Measurements from ENCODE around the gene UNC50. TPM values are rescaled to one million over a fixed set of nuclear protein-coding genes. Genes with fewer than 3 reads are reported as not detected.

The UNC50 gene, protein sequence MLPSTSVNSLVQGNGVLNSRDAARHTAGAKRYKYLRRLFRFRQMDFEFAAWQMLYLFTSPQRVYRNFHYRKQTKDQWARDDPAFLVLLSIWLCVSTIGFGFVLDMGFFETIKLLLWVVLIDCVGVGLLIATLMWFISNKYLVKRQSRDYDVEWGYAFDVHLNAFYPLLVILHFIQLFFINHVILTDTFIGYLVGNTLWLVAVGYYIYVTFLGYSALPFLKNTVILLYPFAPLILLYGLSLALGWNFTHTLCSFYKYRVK
- 54.2 and 64.1 TPM in 2 replicates for total RNA-seq
- 45.2 and 71.4 TPM in 2 replicates for polyA plus RNA-seq
- polyA plus RNA-seq (2012) = 30.8 and 38.6 TPM in 2 replicates
- polyA minus RNA-seq (ENCODE audit: low replicate concordance) = 3.8 and 5.3 TPM in 2 replicates

DNA sequence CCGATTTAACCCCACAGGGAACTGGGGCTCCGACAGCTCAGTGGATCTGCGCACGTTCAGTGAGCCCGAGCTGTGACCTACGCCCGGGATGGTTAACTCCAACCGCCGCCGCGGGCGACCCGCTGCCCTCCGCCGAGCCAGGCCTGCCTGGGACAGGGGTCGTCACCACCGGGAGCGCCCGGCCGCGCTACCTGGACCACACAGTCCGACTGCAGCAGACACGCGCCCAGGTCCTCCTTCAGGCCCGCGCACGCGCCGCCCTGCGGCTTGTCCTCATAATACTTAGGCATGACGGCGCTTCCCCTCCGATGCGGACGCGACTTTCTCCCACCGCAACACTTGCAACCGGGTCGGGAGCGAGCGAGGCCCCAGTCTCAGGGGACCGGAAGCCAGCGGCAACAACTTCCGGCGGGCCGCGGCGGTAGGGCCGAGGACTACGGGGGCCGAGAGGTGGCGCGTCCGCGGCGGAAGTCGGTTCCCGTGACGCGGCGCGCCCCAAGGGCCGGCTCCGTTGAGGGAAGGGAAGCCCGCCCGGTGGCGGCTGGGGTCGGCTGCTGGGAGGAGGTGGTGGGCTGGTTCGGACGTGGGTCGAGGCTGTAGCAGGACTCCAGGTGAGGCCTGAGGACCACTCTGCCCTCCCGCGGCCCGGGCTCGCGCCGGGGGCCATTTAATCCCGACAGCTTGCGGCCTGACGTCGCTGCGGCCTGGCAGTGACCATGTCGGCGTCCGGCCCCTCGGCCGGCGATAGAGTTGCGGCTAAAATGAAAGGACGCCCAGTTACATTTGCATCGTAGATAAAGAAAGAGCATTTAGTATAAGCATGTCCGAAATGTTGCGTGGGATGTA lies at the start of gene UNC50, which contains the start of gene COA5:
Gene UNC50, plus strand, starts transcription at position 474 of the 846 bp plus-strand sequence. CDS start 1,171 bp downstream, outside the sequence.
Gene COA5, minus strand, starts transcription at position 397 of the 846 bp plus-strand sequence. Its CDS starts 107 bp downstream, at position 290.
- Histone ChIP-seq H3K36me3 (ENCODE audit: control insufficient read depth, insufficient read depth, low read length) (peaks cover 8% of the 10 kb centered on the region), H3K4me2 (ENCODE audit: extremely low read depth, insufficient read depth, low read length) (peak within 1 kb of the TSS; percentile 93), H3K79me2 (ENCODE audit: control insufficient read depth, insufficient read depth, low read length) (peaks cover 35% of the 10 kb centered on the region), H3K4me3 (replicated peaks in 1 of 4; ENCODE audit: control extremely low read depth in 1 of 4, insufficient read depth in 1 of 4, low read depth in 3 of 4, low read length in 4 of 4) (peak within 1 kb of the TSS; percentile 64 to 100 (median 94)), H4K20me1 (ENCODE audit: control insufficient read depth, extremely low read depth, insufficient read depth, low read length) (no peaks in the 10 kb centered on the region), H3K4me1 (ENCODE audit: control insufficient read depth, extremely low read depth, insufficient read depth, low read length) (peaks cover 10% of the 10 kb centered on the region), H3K27ac (ENCODE audit: insufficient read depth, low read length) (peak within 1 kb of the TSS; percentile 86), H3K27me3 (ENCODE audit: control insufficient read depth, insufficient read depth, low read length) (no peaks in the 10 kb centered on the region), H3K9ac (ENCODE audit: insufficient read depth, low read length) (peak within 1 kb of the TSS; percentile 92), H3K9me3 (ENCODE audit: control insufficient read depth, insufficient read depth, low read depth, low read length) (no peaks in the 10 kb centered on the region), H2AFZ (ENCODE audit: low read length) (peak within 1 kb of the TSS; percentile 92)
- TF ChIP-seq, protein P1, sequence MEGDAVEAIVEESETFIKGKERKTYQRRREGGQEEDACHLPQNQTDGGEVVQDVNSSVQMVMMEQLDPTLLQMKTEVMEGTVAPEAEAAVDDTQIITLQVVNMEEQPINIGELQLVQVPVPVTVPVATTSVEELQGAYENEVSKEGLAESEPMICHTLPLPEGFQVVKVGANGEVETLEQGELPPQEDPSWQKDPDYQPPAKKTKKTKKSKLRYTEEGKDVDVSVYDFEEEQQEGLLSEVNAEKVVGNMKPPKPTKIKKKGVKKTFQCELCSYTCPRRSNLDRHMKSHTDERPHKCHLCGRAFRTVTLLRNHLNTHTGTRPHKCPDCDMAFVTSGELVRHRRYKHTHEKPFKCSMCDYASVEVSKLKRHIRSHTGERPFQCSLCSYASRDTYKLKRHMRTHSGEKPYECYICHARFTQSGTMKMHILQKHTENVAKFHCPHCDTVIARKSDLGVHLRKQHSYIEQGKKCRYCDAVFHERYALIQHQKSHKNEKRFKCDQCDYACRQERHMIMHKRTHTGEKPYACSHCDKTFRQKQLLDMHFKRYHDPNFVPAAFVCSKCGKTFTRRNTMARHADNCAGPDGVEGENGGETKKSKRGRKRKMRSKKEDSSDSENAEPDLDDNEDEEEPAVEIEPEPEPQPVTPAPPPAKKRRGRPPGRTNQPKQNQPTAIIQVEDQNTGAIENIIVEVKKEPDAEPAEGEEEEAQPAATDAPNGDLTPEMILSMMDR (conservative IDR thresholded peaks at IDR 0.05 in 1 of 2, IDR thresholded peaks at IDR 0.05 in 1 of 2; ENCODE audit: low read depth in 1 of 2, low read length in 2 of 2) = peak in 1 of 2 donors; percentile 4
- TF ChIP-seq EZH2 (IDR thresholded peaks at IDR 0.05; ENCODE audit: low read length, missing control alignments) = no peak
- peak; percentile 93 to 94 for DNase-seq (ENCODE audit: low read depth in 2 of 2)

DNA sequence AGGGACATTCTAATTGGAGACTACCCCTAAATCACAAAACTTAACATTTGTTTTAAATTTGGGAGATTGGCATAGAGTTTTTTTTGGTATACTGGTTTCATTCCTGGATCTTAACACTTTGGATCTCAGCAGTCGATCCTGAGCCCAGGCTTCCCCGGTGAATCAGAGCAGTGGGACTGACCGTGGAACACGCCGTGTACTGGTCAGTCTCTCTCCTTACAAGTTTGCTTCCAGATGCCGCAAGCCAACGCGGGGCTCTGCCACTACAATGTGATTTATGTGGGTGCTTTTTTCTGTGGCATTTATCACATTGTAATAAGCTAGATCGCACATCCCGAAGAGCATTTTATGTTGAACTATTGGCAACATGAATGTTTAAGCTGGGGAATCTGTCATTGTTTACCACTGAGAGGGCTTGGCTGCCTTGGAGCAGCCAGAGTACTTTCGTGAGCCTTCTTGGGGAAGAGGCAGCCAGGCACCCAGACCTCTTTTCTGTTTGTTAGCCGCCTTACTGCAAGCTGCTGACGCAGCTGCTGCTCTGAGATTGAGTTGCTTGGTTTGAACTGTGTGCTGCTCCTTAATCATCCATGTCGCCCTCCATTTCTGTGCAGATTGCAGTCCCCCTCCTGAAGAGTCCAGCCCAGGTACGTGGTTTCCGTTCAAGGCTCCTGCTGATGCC lies 49.4 kb upstream of the UNC50 start:
- DNase-seq (ENCODE audit: low read depth in 2 of 2) = peak in 1 of 2 donors; percentile 22
- no peak overlapping the region for H3K9ac ChIP-seq (ENCODE audit: insufficient read depth, low read length)
- H4K20me1 ChIP-seq (ENCODE audit: control insufficient read depth, extremely low read depth, insufficient read depth, low read length) = no peaks in the 10 kb centered on the region
- no peak overlapping the region for H2AFZ ChIP-seq (ENCODE audit: low read length)
- H3K9me3 ChIP-seq (ENCODE audit: control insufficient read depth, insufficient read depth, low read depth, low read length) = no peaks in the 10 kb centered on the region
- peak overlapping the region in 1 of 4 experiments; percentile 2 for H3K4me3 ChIP-seq (replicated peaks in 1 of 4; ENCODE audit: control extremely low read depth in 1 of 4, insufficient read depth in 1 of 4, low read depth in 3 of 4, low read length in 4 of 4)
- H3K27ac ChIP-seq (ENCODE audit: insufficient read depth, low read length) = peak overlapping the region; percentile 34
- no peak for TF ChIP-seq EZH2 (IDR thresholded peaks at IDR 0.05; ENCODE audit: low read length, missing control alignments)
- TF ChIP-seq, protein P1 (conservative IDR thresholded peaks at IDR 0.05 in 1 of 2, IDR thresholded peaks at IDR 0.05 in 1 of 2; ENCODE audit: low read depth in 1 of 2, low read length in 2 of 2) = no peak
- H3K27me3 ChIP-seq (ENCODE audit: control insufficient read depth, insufficient read depth, low read length) = no peaks in the 10 kb centered on the region
- H3K4me1 ChIP-seq (ENCODE audit: control insufficient read depth, extremely low read depth, insufficient read depth, low read length) = peaks cover 11% of the 10 kb centered on the region
- H3K79me2 ChIP-seq (ENCODE audit: control insufficient read depth, insufficient read depth, low read length) = no peaks in the 10 kb centered on the region
- no peaks in the 10 kb centered on the region for H3K36me3 ChIP-seq (ENCODE audit: control insufficient read depth, insufficient read depth, low read length)
- H3K4me2 ChIP-seq (ENCODE audit: extremely low read depth, insufficient read depth, low read length) = peak overlapping the region; percentile 41
